ENCODE data around the gene SIPA1L2.

- TF ChIP-seq CTCF (IDR thresholded peaks at IDR 0.05 in 2 of 3, conservative IDR thresholded peaks at IDR 0.05 in 1 of 3; ENCODE audit: borderline replicate concordance in 1 of 3, insufficient read depth in 1 of 3, low read depth in 2 of 3, low read length in 2 of 3) (no peak), MAX (IDR thresholded peaks at IDR 0.05) (no peak), ZFX (IDR thresholded peaks at IDR 0.05) (no peak), POLR2A (IDR thresholded peaks at IDR 0.05; ENCODE audit: borderline replicate concordance, extremely low read depth, insufficient read depth, insufficient read length) (no peak), RAD21 (IDR thresholded peaks at IDR 0.05; ENCODE audit: low read depth) (no peak), ATF3 (IDR thresholded peaks at IDR 0.05) (no peak), EGR1 (IDR thresholded peaks at IDR 0.05; ENCODE audit: low read depth) (no peak), EZH2phosphoT487 (IDR thresholded peaks at IDR 0.05; ENCODE audit: borderline replicate concordance) (no peak), EZH2 (IDR thresholded peaks at IDR 0.05) (no peak), POLR2AphosphoS5 (IDR thresholded peaks at IDR 0.05; ENCODE audit: low read depth, low read length) (no peak; the same call in 1 of the 2 replicates), ELF1 (IDR thresholded peaks at IDR 0.05; ENCODE audit: borderline replicate concordance, low read depth) (no peak), JUND (IDR thresholded peaks at IDR 0.05) (no peak), REST (IDR thresholded peaks at IDR 0.05; ENCODE audit: low read depth) (no peak), SP1 (IDR thresholded peaks at IDR 0.05; ENCODE audit: low read depth) (no peak)
These were observed 30.5 kb downstream of the SIPA1L2 start for GRCh38 chr1:232599178-232600041.

Measured in HCT116 (cell line).